GM10847 (cell line): ENCODE results near the gene CLDN6.

Source experiments
- POLR2A ChIP-seq: IDR thresholded peaks from 2 replicates; pipeline ENCODE4 v1.6.1; 2011; ENCODE audit not compliant: insufficient read length; ENCODE audit errors: extremely low read depth

CLDN6 gene

GRCh38 chr16:3012246-3012645 lies 5.7 kb downstream of the CLDN6 start:
- no peak for TF ChIP-seq POLR2A

GRCh38 chr16:3010510-3010909 lies 7.5 kb downstream of the CLDN6 start:
- no peak for TF ChIP-seq POLR2A

GRCh38 chr16:3009568-3010390 lies 8.2 kb downstream of the CLDN6 start:
- TF ChIP-seq POLR2A = no peak

GRCh38 chr16:3008690-3009037 lies 9.3 kb downstream of the CLDN6 start:
- TF ChIP-seq POLR2A = no peak

- no peak for TF ChIP-seq POLR2A
These were observed 9.9 kb downstream of the CLDN6 start for GRCh38 chr16:3007957-3008689.

GRCh38 chr16:3007059-3007956 lies 10.7 kb downstream of the CLDN6 start:
- TF ChIP-seq POLR2A = no peak

DNA sequence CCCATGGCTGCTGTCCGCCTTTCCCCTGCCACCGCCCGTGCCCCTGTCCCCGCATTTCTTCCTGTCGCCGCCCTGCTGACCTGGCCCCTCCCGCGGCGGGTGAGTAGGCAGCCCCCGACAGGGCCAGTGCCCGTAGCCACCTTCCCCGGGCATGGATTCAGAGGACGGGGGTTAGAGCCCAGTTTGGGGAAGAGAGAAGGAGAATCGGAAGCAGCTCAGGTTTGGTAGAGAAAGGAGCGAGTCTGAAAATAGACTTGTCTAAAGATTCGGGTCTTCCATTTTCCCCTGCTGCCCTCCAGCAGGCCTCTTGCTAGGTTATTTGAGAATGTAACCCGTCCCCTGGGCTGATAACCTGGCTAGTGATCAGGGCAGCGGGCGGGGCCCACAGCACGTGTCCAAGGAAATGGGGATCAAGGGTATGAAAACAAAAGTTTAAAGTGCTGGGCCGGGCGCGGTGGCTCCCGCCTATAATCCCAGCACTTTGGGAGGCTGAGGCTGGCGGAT lies 13.2 kb downstream of the CLDN6 start:
- TF ChIP-seq POLR2A = no peak

- no peak for TF ChIP-seq POLR2A
These were observed 13.7 kb downstream of the CLDN6 start for GRCh38 chr16:3004319-3004718.

- no peak for TF ChIP-seq POLR2A
These were observed 14.3 kb downstream of the CLDN6 start for GRCh38 chr16:3003582-3004270.

GRCh38 chr16:3001316-3001715 lies 16.7 kb downstream of the CLDN6 start:
- TF ChIP-seq POLR2A = no peak

DNA sequence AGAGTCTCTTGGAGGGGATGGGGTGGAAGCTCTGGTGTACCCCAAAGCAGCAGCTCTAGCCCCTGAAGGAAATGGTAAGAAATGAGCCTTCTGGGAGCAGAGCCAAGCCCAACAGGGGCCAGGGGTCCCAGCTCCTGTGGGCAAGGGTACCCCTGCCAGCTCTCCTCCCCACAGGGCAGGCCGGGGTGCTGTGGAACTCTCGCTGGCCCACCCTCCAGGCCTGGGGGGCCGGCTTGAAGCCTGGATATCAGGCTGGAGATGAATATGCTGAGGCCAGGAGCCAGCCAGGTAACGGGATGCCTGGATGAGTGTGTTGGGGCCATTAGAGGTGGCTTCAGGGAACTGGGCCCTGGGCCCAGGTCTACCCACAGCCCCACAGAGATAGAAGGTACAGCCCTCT lies 17.4 kb downstream of the CLDN6 start:
- TF ChIP-seq POLR2A = no peak

DNA sequence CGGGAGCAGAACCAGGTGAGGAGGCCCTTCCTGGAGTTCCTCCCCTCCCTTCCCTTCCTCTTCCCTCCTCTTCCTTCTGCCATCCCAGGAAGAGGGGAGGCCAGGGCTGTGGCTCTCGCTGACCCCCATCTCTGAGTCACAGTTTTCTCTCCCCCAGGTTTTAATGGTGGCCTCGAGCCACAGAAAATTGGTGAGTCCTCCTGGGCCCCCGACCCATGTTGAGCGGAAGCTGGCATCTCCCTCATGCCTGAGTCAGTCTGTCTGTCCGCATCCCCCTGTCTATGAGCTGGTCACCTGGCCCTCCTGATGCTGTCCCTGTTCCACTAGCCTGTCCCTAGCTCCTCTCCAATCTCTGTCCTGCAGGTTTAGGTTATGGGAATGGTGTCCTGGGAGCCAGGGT lies 18.1 kb downstream of the CLDN6 start:
- TF ChIP-seq POLR2A = no peak

DNA sequence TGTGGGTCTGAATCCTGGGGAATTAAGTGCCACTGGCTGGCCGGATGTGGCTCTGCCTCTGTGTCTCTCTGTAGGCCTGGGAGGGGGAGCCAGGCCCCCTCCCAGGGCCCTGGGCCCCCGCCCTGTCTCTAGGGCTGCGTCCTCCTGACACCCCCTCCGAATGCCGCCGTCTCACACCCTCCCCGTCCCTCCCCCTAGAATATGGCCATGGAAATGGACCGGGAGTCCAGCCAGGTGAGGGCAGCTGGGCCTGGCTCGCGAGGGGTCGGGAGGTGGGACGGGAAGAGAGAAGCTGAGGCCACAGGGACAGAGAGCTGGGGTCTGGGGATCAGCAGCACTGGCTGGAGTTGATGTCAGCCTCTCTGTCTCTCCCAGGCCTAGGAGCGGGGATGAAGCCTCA lies 21.7 kb downstream of the CLDN6 start:
- no peak for TF ChIP-seq POLR2A

DNA sequence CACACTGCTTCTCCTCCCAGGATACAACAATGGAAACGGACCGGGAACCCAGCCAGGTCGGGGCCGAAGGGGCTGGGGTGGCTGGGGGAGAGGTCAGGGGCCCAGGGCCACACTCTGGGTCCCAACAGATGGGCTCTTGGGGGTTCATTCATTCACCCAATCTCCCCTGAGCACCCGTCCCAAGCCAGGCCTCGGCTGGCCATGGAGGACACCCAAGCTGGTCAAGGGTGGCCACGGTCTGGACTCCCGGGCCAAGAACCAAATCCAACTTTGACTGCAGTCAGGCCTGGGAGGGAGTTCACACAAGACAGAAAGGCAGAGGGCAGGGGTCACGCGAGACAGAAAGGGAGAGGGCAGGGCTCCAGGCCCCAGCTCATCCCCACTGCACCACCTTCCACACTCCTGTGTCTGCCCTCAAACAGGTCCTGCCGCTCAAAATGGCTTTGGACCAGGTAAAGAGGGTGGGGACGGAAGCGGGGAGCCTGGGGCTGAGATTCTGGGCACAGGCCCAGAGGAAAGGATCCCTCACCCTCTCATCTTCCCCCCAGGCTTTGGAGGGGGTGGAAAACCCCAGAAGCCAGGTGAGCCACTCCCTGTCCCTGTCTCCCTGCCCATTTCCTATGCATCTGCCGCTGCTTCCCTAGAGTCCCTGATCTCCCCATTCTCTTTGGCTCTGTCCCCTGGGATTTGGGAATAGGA lies 25.5 kb downstream of the CLDN6 start:
- TF ChIP-seq POLR2A = no peak
